Activated CD8-positive, alpha-beta T cell treated with anti-CD3 and anti-CD28 coated beads, Interleukin-2, amount 10 ng/mL, durations not matched to agents 7 days and 5 days (primary cell): ENCODE results near the gene TRIM62. TPM values are rescaled to one million over a fixed set of nuclear protein-coding genes. Genes with fewer than 3 reads are reported as not detected.

Experiments used
- ATAC-seq: fragments of 150-1000 bp; cut with Tn5 transposase; one replicate; pipeline ENCODE4 v1.10.0; 2021; ENCODE audit warnings: moderate library complexity
- CTCF ChIA-PET: fragments of 350-600 bp; sonication (Branson Sonifier 250); formaldehyde crosslinking; loops from one replicate; lab custom pipeline; 2021; ENCODE audit warnings: antibody characterized with exemption; lab: Charles Lee
- POLR2A ChIA-PET: fragments of 350-600 bp; sonication (Branson Sonifier 250); formaldehyde crosslinking; loops from one replicate; lab custom pipeline; 2021; ENCODE audit warnings: antibody characterized with exemption; lab: Charles Lee
- DNase-seq: peaks from one replicate; pipeline ENCODE4 v3.0.0-alpha.2; 2020
- H3K27ac Mint-ChIP-seq: one replicate; pipeline ENCODE4 v1.8.0; 2021; ENCODE audit warnings: mild to moderate bottlenecking, mixed read lengths
- H3K27me3 Mint-ChIP-seq: one replicate; pipeline ENCODE4 v1.8.0; 2021; ENCODE audit warnings: low read depth, mixed read lengths
- H3K36me3 Mint-ChIP-seq: one replicate; pipeline ENCODE4 v1.8.0; 2021; ENCODE audit warnings: low read depth, mixed read lengths
- H3K4me1 Mint-ChIP-seq: one replicate; pipeline ENCODE4 v1.8.0; 2021; ENCODE audit warnings: low read depth, mixed read lengths
- H3K4me3 Mint-ChIP-seq: one replicate; pipeline ENCODE4 v1.8.0; 2021; ENCODE audit warnings: mild to moderate bottlenecking, mixed read lengths
- H3K9me3 Mint-ChIP-seq: one replicate; pipeline ENCODE4 v1.8.0; 2022; ENCODE audit warnings: mixed read lengths; ENCODE audit not compliant: insufficient read depth
- total RNA-seq, 2 experiments: library from RNA; stranded (reverse); gene quantifications; one replicate each; pipeline ENCODE4 v1.2.3, GENCODE V29; 2021

Gene TRIM62
- total RNA-seq, 2 experiments from 2014 or later, result 9.7 to 10.0 TPM

DNA sequence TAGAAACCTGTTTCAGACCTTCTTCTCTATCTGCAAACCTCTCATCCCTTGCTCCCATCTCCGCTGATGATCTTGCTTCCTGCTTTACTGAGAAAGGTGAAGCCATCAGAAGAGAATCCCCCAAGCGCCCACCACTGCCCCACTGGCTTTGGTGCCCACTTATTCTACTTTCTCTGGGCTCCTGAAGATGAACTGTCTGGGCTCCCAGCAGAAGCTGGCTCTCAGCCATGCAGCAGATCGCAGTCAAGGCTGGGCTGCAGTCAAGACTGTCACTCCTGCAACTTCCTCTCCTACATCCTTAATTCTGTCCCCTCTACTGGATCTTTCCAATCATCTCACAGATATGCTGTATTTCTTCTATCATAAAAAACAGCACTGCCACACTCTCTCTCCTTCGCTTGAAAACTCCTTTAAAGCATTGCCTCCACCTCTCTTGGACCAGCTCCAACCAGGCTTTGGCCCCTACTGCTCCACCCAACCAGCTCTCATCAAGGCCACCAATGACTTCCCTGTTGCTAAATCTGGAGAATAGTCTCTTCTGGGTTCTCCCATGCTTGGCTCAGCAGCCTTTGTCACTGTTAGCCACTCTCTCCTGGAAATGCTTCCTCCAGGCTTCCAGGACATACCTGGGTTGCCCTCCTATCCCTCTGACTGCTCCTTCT lies 25.8 kb downstream of the TRIM62 start:
- H3K27ac Mint-ChIP-seq, result no peak overlapping the region

GRCh38 chr1:33153650-33154049 lies 28.2 kb downstream of the TRIM62 start:
- H3K4me3 Mint-ChIP-seq, result no peak overlapping the region
- ChIA-PET CTCF (no interaction called here), POLR2A (no interaction called here)
- H3K4me1 Mint-ChIP-seq, result peaks cover 10% of the 10 kb centered on the region
- H3K9me3 Mint-ChIP-seq, result no peaks in the 10 kb centered on the region
- H3K36me3 Mint-ChIP-seq, result peaks cover 6% of the 10 kb centered on the region
- H3K27me3 Mint-ChIP-seq, result no peaks in the 10 kb centered on the region
- H3K27ac Mint-ChIP-seq, result no peak overlapping the region
- DNase-seq (no peak), ATAC-seq (no peak)

More for the DNA sequence above, 25.8 kb downstream of the TRIM62 start:
- no peak overlapping the region for H3K4me3 Mint-ChIP-seq
- DNase-seq, result no peak
- H3K27me3 Mint-ChIP-seq, result no peaks in the 10 kb centered on the region
- CTCF ChIA-PET, result no interaction called here
- ATAC-seq, result no peak
- POLR2A ChIA-PET, result no interaction called here
- no peaks in the 10 kb centered on the region for H3K9me3 Mint-ChIP-seq
- peaks cover 6% of the 10 kb centered on the region for H3K36me3 Mint-ChIP-seq
- H3K4me1 Mint-ChIP-seq, result peaks cover 10% of the 10 kb centered on the region

- no peak for ATAC-seq
- ChIA-PET CTCF (interaction anchor here (0.9 kb wide), 1 partner anchor 26 kb away, joined by 4 read pairs; no protein-coding TSS in a partner anchor), POLR2A (no interaction called here)
- peaks cover 10% of the 10 kb centered on the region for H3K4me1 Mint-ChIP-seq
- no peak overlapping the region for H3K4me3 Mint-ChIP-seq
- H3K9me3 Mint-ChIP-seq, result no peaks in the 10 kb centered on the region
- H3K27me3 Mint-ChIP-seq, result no peaks in the 10 kb centered on the region
- peak overlapping the region; percentile 17 for H3K27ac Mint-ChIP-seq
- peak; percentile 22 for DNase-seq
- peaks cover 3% of the 10 kb centered on the region for H3K36me3 Mint-ChIP-seq
These were observed 29.0 kb downstream of the TRIM62 start for GRCh38 chr1:33152685-33153432.

GRCh38 chr1:33151116-33151515 lies 30.7 kb downstream of the TRIM62 start:
- H3K36me3 Mint-ChIP-seq, result peaks cover 8% of the 10 kb centered on the region
- no peaks in the 10 kb centered on the region for H3K27me3 Mint-ChIP-seq
- POLR2A ChIA-PET, result no interaction called here
- no peak overlapping the region for H3K4me3 Mint-ChIP-seq
- no peak overlapping the region for H3K27ac Mint-ChIP-seq
- no peak for DNase-seq
- CTCF ChIA-PET, result interaction anchor here (0.6 kb wide), 1 partner anchor 218 kb away, joined by 3 read pairs; no protein-coding TSS in a partner anchor
- ATAC-seq, result peak; percentile 51
- H3K4me1 Mint-ChIP-seq, result peaks cover 10% of the 10 kb centered on the region
- no peaks in the 10 kb centered on the region for H3K9me3 Mint-ChIP-seq

GRCh38 chr1:33150522-33150921 lies 31.3 kb downstream of the TRIM62 start:
- no peak for ATAC-seq
- ChIA-PET POLR2A (no interaction called here), CTCF (no interaction called here)
- no peak for DNase-seq
- Mint-ChIP-seq H3K27ac (no peak overlapping the region), H3K27me3 (no peaks in the 10 kb centered on the region), H3K9me3 (no peaks in the 10 kb centered on the region), H3K4me1 (peaks cover 10% of the 10 kb centered on the region), H3K36me3 (peaks cover 10% of the 10 kb centered on the region), H3K4me3 (no peak overlapping the region)

- Mint-ChIP-seq H3K4me1 (peaks cover 10% of the 10 kb centered on the region), H3K36me3 (peaks cover 10% of the 10 kb centered on the region), H3K4me3 (no peak overlapping the region), H3K27me3 (no peaks in the 10 kb centered on the region), H3K27ac (no peak overlapping the region), H3K9me3 (no peaks in the 10 kb centered on the region)
- no peak for DNase-seq
- CTCF ChIA-PET, result no interaction called here
- no peak for ATAC-seq
- POLR2A ChIA-PET, result no interaction called here
These were observed 32.2 kb downstream of the TRIM62 start for GRCh38 chr1:33149453-33150190.

GRCh38 chr1:33148615-33149014 lies 33.2 kb downstream of the TRIM62 start:
- CTCF ChIA-PET, result interaction anchor here (2.0 kb wide), 1 partner anchor 11 kb away, joined by 7 read pairs; no protein-coding TSS in a partner anchor
- ATAC-seq, result no peak
- no peak overlapping the region for H3K4me3 Mint-ChIP-seq
- DNase-seq, result no peak
- H3K9me3 Mint-ChIP-seq, result no peaks in the 10 kb centered on the region
- H3K36me3 Mint-ChIP-seq, result peaks cover 7% of the 10 kb centered on the region
- no peaks in the 10 kb centered on the region for H3K27me3 Mint-ChIP-seq
- POLR2A ChIA-PET, result no interaction called here
- no peak overlapping the region for H3K27ac Mint-ChIP-seq
- H3K4me1 Mint-ChIP-seq, result peaks cover 10% of the 10 kb centered on the region

GRCh38 chr1:33147997-33148314 lies 33.9 kb downstream of the TRIM62 start:
- ChIA-PET CTCF (interaction anchor here (2.0 kb wide), 1 partner anchor 10 kb away, joined by 7 read pairs; no protein-coding TSS in a partner anchor), POLR2A (no interaction called here)
- Mint-ChIP-seq H3K36me3 (peaks cover 7% of the 10 kb centered on the region), H3K4me3 (no peak overlapping the region), H3K9me3 (no peaks in the 10 kb centered on the region), H3K4me1 (peaks cover 5% of the 10 kb centered on the region), H3K27ac (no peak overlapping the region), H3K27me3 (no peaks in the 10 kb centered on the region)
- ATAC-seq, result no peak
- no peak for DNase-seq

GRCh38 chr1:33147275-33147996 lies 34.4 kb downstream of the TRIM62 start:
- Mint-ChIP-seq H3K27ac (no peak overlapping the region), H3K27me3 (no peaks in the 10 kb centered on the region), H3K4me1 (peaks cover under 1% of the 10 kb centered on the region), H3K9me3 (no peaks in the 10 kb centered on the region), H3K4me3 (no peak overlapping the region), H3K36me3 (peaks cover 7% of the 10 kb centered on the region)
- POLR2A ChIA-PET, result no interaction called here
- ATAC-seq (no peak), DNase-seq (no peak)
- CTCF ChIA-PET, result interaction anchor here (2.0 to 2.7 kb wide), 2 partner anchors 9 to 21 kb away, joined by 7 to 10 read pairs; no protein-coding TSS in a partner anchor

- DNase-seq, result no peak
- Mint-ChIP-seq H3K27ac (no peak overlapping the region), H3K36me3 (peaks cover 7% of the 10 kb centered on the region), H3K27me3 (no peaks in the 10 kb centered on the region), H3K9me3 (no peaks in the 10 kb centered on the region), H3K4me3 (no peak overlapping the region), H3K4me1 (peaks cover 5% of the 10 kb centered on the region)
- ChIA-PET POLR2A (no interaction called here), CTCF (interaction anchor here (2.2 to 2.7 kb wide), 2 partner anchors 14 to 19 kb away, joined by 8 to 10 read pairs; no protein-coding TSS in a partner anchor)
- no peak for ATAC-seq
These were observed 35.8 kb downstream of the TRIM62 start for GRCh38 chr1:33146003-33146402.

GRCh38 chr1:33143698-33144097 lies 38.1 kb downstream of the TRIM62 start:
- POLR2A ChIA-PET, result interaction anchor here (0.6 to 1.0 kb wide), 2 partner anchors 17 to 37 kb away, joined by 3 read pairs; no protein-coding TSS in a partner anchor
- no peak for ATAC-seq
- DNase-seq, result no peak
- H3K4me3 Mint-ChIP-seq, result no peak overlapping the region
- CTCF ChIA-PET, result interaction anchor here (1.0 kb wide), 1 partner anchor 16 kb away, joined by 3 read pairs; no protein-coding TSS in a partner anchor
- peaks cover 7% of the 10 kb centered on the region for H3K36me3 Mint-ChIP-seq
- peaks cover 22% of the 10 kb centered on the region for H3K4me1 Mint-ChIP-seq
- no peaks in the 10 kb centered on the region for H3K27me3 Mint-ChIP-seq
- no peaks in the 10 kb centered on the region for H3K9me3 Mint-ChIP-seq
- H3K27ac Mint-ChIP-seq, result no peak overlapping the region
